ENCODE results near the gene CANT1. TPM values are rescaled to one million over a fixed set of nuclear protein-coding genes. Genes with fewer than 3 reads are reported as not detected.
A peak's percentile ranks its signal among the peaks of the same experiment; 100 is the strongest.

Gene CANT1
- total and polyA plus RNA-seq, 2 of the 13 experiments (the other 11 are each of a cell fraction or from before 2014, with no cell fraction given) = 34.1 to 42.1 TPM

DNA sequence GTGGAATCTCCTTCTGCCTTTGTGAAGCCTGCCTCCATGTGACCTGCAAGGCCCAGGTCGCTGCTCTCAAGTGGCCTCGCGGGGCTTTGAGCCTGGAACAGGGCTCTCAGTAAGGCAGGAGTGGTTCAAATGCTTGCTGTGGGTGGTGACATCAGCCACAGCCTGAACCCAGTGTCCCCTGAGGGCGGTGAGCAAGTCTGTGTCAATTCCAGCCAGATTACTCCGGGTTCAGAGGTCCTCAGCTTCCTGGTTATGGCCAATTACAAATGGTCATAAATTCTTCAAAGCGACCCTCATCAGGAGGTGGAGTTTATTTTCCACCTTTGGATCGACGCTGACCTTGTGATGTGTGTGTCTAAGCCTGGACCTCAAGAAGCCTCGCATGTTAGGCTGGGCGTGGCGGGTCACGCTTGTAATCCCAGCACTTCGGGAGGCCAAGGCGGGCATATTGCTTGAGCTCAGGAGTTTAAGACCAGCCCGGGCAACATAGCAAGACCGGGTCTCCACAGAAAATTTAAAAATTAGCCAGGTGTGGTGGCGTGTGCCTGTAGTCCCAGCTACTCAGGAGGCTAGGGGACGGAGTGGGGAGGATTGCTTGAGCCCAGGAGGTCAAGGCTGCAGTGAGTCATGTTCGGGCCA lies 47.1 kb downstream of the CANT1 start (continued):
- TF ChIP-seq NFYC (CRISPR knock-in tag; IDR thresholded peaks at IDR 0.05) (0 out of 2 replicates have a peak, but pooled peaks have one; percentile 23), NRL (CRISPR knock-in tag; IDR thresholded peaks at IDR 0.05; ENCODE audit: borderline replicate concordance) (peak; percentile 25; the same call in 1 of the 2 replicates), ZNF615 (CRISPR knock-in tag; IDR thresholded peaks at IDR 0.05; ENCODE audit: borderline replicate concordance) (no peak), SMARCC2 (IDR thresholded peaks at IDR 0.05) (0 out of 2 replicates have a peak, but pooled peaks have one; percentile 3), RNF2 (conservative IDR thresholded peaks at IDR 0.05; ENCODE audit: low read depth) (peak; percentile 87), TOE1 (CRISPR knock-in tag; IDR thresholded peaks at IDR 0.05) (no peak), MAZ (IDR thresholded peaks at IDR 0.05; ENCODE audit: borderline replicate concordance, low read depth, low read length) (peak; percentile 48; the same call in 1 of the 2 replicates), MAZ (CRISPR knock-in tag; IDR thresholded peaks at IDR 0.05; ENCODE audit: low read depth) (0 out of 2 replicates have a peak, but pooled peaks have one; percentile 36), ZNF781 (CRISPR knock-in tag; IDR thresholded peaks at IDR 0.05; ENCODE audit: borderline replicate concordance, not compliant biosample characterization) (no peak), ETV5 (CRISPR knock-in tag; IDR thresholded peaks at IDR 0.05; ENCODE audit: borderline replicate concordance) (peak; percentile 76; the same call in 1 of the 2 replicates), ZSCAN9 (CRISPR knock-in tag; IDR thresholded peaks at IDR 0.05; ENCODE audit: borderline replicate concordance) (peak; percentile 66), ZNF510 (CRISPR knock-in tag; IDR thresholded peaks at IDR 0.05; ENCODE audit: low read depth) (peak; percentile 79; the same call in 1 of the 2 replicates), ZMYM4 (CRISPR knock-in tag; IDR thresholded peaks at IDR 0.05) (peak; percentile 58), FOXA1 (IDR thresholded peaks at IDR 0.05) (no peak), FOXA1 (CRISPR knock-in tag; IDR thresholded peaks at IDR 0.05) (peak; percentile 58), FOXK1 (CRISPR knock-in tag; IDR thresholded peaks at IDR 0.05; ENCODE audit: borderline replicate concordance, low read depth) (0 out of 2 replicates have a peak, but pooled peaks have one; percentile 62), SOX13 (IDR thresholded peaks at IDR 0.05) (no peak; the same call in 1 of the 2 replicates), SOX13 (CRISPR knock-in tag; conservative IDR thresholded peaks at IDR 0.05 in 1 of 2, IDR thresholded peaks at IDR 0.05 in 1 of 2) (peak in 1 of 2 experiments; percentile 65; a peak in 2 of 4 replicates), HOXA5 (CRISPR knock-in tag; IDR thresholded peaks at IDR 0.05) (no peak), HDAC1 (CRISPR knock-in tag; IDR thresholded peaks at IDR 0.05) (peak; percentile 87)
- TF ChIP-seq, protein P1, sequence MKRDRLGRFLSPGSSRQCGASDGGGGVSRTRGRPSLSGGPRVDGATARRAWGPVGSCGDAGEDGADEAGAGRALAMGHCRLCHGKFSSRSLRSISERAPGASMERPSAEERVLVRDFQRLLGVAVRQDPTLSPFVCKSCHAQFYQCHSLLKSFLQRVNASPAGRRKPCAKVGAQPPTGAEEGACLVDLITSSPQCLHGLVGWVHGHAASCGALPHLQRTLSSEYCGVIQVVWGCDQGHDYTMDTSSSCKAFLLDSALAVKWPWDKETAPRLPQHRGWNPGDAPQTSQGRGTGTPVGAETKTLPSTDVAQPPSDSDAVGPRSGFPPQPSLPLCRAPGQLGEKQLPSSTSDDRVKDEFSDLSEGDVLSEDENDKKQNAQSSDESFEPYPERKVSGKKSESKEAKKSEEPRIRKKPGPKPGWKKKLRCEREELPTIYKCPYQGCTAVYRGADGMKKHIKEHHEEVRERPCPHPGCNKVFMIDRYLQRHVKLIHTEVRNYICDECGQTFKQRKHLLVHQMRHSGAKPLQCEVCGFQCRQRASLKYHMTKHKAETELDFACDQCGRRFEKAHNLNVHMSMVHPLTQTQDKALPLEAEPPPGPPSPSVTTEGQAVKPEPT (CRISPR knock-in tag; IDR thresholded peaks at IDR 0.05; ENCODE audit: low read depth) = 0 out of 2 replicates have a peak, but pooled peaks have one; percentile 71
- TF ChIP-seq, protein P2, sequence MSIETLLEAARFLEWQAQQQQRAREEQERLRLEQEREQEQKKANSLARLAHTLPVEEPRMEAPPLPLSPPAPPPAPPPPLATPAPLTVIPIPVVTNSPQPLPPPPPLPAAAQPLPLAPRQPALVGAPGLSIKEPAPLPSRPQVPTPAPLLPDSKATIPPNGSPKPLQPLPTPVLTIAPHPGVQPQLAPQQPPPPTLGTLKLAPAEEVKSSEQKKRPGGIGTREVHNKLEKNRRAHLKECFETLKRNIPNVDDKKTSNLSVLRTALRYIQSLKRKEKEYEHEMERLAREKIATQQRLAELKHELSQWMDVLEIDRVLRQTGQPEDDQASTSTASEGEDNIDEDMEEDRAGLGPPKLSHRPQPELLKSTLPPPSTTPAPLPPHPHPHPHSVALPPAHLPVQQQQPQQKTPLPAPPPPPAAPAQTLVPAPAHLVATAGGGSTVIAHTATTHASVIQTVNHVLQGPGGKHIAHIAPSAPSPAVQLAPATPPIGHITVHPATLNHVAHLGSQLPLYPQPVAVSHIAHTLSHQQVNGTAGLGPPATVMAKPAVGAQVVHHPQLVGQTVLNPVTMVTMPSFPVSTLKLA (IDR thresholded peaks at IDR 0.05) = 0 out of 2 replicates have a peak, but pooled peaks have one; percentile 8
- TF ChIP-seq, protein P3, sequence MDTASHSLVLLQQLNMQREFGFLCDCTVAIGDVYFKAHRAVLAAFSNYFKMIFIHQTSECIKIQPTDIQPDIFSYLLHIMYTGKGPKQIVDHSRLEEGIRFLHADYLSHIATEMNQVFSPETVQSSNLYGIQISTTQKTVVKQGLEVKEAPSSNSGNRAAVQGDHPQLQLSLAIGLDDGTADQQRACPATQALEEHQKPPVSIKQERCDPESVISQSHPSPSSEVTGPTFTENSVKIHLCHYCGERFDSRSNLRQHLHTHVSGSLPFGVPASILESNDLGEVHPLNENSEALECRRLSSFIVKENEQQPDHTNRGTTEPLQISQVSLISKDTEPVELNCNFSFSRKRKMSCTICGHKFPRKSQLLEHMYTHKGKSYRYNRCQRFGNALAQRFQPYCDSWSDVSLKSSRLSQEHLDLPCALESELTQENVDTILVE (CRISPR knock-in tag; IDR thresholded peaks at IDR 0.05) = 0 out of 2 replicates have a peak, but pooled peaks have one; percentile 43
- TF ChIP-seq, protein P4, sequence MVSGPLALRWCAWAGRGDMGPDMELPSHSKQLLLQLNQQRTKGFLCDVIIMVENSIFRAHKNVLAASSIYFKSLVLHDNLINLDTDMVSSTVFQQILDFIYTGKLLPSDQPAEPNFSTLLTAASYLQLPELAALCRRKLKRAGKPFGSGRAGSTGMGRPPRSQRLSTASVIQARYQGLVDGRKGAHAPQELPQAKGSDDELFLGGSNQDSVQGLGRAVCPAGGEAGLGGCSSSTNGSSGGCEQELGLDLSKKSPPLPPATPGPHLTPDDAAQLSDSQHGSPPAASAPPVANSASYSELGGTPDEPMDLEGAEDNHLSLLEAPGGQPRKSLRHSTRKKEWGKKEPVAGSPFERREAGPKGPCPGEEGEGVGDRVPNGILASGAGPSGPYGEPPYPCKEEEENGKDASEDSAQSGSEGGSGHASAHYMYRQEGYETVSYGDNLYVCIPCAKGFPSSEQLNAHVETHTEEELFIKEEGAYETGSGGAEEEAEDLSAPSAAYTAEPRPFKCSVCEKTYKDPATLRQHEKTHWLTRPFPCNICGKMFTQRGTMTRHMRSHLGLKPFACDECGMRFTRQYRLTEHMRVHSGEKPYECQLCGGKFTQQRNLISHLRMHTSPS (CRISPR knock-in tag; IDR thresholded peaks at IDR 0.05; ENCODE audit: low read depth) = peak; percentile 78
